ENCODE results near the gene STK33. TPM values are rescaled to one million over a fixed set of nuclear protein-coding genes. Genes with fewer than 3 reads are reported as not detected.

Gene STK33
- total RNA-seq, 1 donor from 2014 or later = 3.4 TPM

GRCh38 chr11:8346157-8346755 lies 247.8 kb downstream of the STK33 start:
- Mint-ChIP-seq H3K27me3 (ENCODE audit: low read depth) (peaks cover 26% of the 10 kb centered on the region), H3K4me3 (ENCODE audit: unreplicated experiment) (no peak overlapping the region), H3K4me1 (ENCODE audit: low read depth) (no peaks in the 10 kb centered on the region), H3K36me3 (ENCODE audit: low read depth) (no peaks in the 10 kb centered on the region), H3K27ac (ENCODE audit: unreplicated experiment) (no peak overlapping the region), H3K9me3 (ENCODE audit: low read depth) (no peaks in the 10 kb centered on the region)
- no peak for DNase-seq (ENCODE audit: low spot score)
- no peak for TF ChIP-seq CTCF (IDR thresholded peaks at IDR 0.05)

GRCh38 chr11:8345179-8345578 lies 248.8 kb downstream of the STK33 start:
- H3K9me3 Mint-ChIP-seq (ENCODE audit: low read depth) = no peaks in the 10 kb centered on the region
- H3K4me1 Mint-ChIP-seq (ENCODE audit: low read depth) = no peaks in the 10 kb centered on the region
- no peak overlapping the region for H3K4me3 Mint-ChIP-seq (ENCODE audit: unreplicated experiment)
- H3K36me3 Mint-ChIP-seq (ENCODE audit: low read depth) = no peaks in the 10 kb centered on the region
- DNase-seq (ENCODE audit: low spot score) = no peak
- peaks cover 23% of the 10 kb centered on the region for H3K27me3 Mint-ChIP-seq (ENCODE audit: low read depth)
- TF ChIP-seq CTCF (IDR thresholded peaks at IDR 0.05) = no peak
- no peak overlapping the region for H3K27ac Mint-ChIP-seq (ENCODE audit: unreplicated experiment)

GRCh38 chr11:8344346-8344745 lies 249.7 kb downstream of the STK33 start:
- no peak for DNase-seq (ENCODE audit: low spot score)
- peaks cover 19% of the 10 kb centered on the region for H3K27me3 Mint-ChIP-seq (ENCODE audit: low read depth)
- TF ChIP-seq CTCF (IDR thresholded peaks at IDR 0.05) = no peak
- H3K4me3 Mint-ChIP-seq (ENCODE audit: unreplicated experiment) = no peak overlapping the region
- no peaks in the 10 kb centered on the region for H3K36me3 Mint-ChIP-seq (ENCODE audit: low read depth)
- no peak overlapping the region for H3K27ac Mint-ChIP-seq (ENCODE audit: unreplicated experiment)
- no peaks in the 10 kb centered on the region for H3K9me3 Mint-ChIP-seq (ENCODE audit: low read depth)
- H3K4me1 Mint-ChIP-seq (ENCODE audit: low read depth) = no peaks in the 10 kb centered on the region

- Mint-ChIP-seq H3K4me3 (ENCODE audit: unreplicated experiment) (no peak overlapping the region), H3K27ac (ENCODE audit: unreplicated experiment) (no peak overlapping the region), H3K36me3 (ENCODE audit: low read depth) (no peaks in the 10 kb centered on the region), H3K9me3 (ENCODE audit: low read depth) (no peaks in the 10 kb centered on the region), H3K4me1 (ENCODE audit: low read depth) (no peaks in the 10 kb centered on the region), H3K27me3 (ENCODE audit: low read depth) (peaks cover 16% of the 10 kb centered on the region)
- no peak for DNase-seq (ENCODE audit: low spot score)
- TF ChIP-seq CTCF (IDR thresholded peaks at IDR 0.05) = no peak
These were observed 251.0 kb downstream of the STK33 start for GRCh38 chr11:8342821-8343681.

- no peak overlapping the region for H3K27ac Mint-ChIP-seq (ENCODE audit: unreplicated experiment)
- peaks cover 16% of the 10 kb centered on the region for H3K27me3 Mint-ChIP-seq (ENCODE audit: low read depth)
- no peak overlapping the region for H3K4me3 Mint-ChIP-seq (ENCODE audit: unreplicated experiment)
- H3K36me3 Mint-ChIP-seq (ENCODE audit: low read depth) = no peaks in the 10 kb centered on the region
- TF ChIP-seq CTCF (IDR thresholded peaks at IDR 0.05) = no peak
- no peaks in the 10 kb centered on the region for H3K4me1 Mint-ChIP-seq (ENCODE audit: low read depth)
- no peaks in the 10 kb centered on the region for H3K9me3 Mint-ChIP-seq (ENCODE audit: low read depth)
- no peak for DNase-seq (ENCODE audit: low spot score)
These were observed 252.0 kb downstream of the STK33 start for GRCh38 chr11:8341996-8342395.

Other genes with a start within 250 kb of the STK33 start
- 5.3 to 7.2 TPM (median 5.9 TPM) in 3 replicates for gene TRIM66, start 88.4 kb upstream of the STK33 start, total RNA-seq
- 546 to 709 TPM (median 571 TPM) in 3 replicates for gene RPL27A, start 88.6 kb upstream of the STK33 start, total RNA-seq

All from chondrocyte (in vitro differentiated cells).